PC-3 (cell line): Measurements from ENCODE around the gene MYCL. TPM values are rescaled to one million over a fixed set of nuclear protein-coding genes. Genes with fewer than 3 reads are reported as not detected.

Experiments
- ATAC-seq: fragments of 200-7000 bp; cut with Tn5 transposase; 2 replicates; pipeline ENCODE4 v1.9.1; 2020; ENCODE audit warnings: mild to moderate bottlenecking, moderate library complexity
- Bru-seq: library from RNA; stranded (reverse); fragments of 400-500 nt; gene quantifications from one replicate; lab custom pipeline; 2021; lab: Mats Ljungman, UMichigan
- BruChase-seq, 2 experiments: library from RNA; stranded (reverse); fragments of 400-500 nt; gene quantifications; one replicate each; lab custom pipeline; 2021; lab: Mats Ljungman, UMichigan
- BruUV-seq: library from RNA; stranded (reverse); fragments of 400-500 nt; replicated peaks from 2 replicates; lab custom pipeline; 2021; lab: Mats Ljungman, UMichigan
- CTCF ChIA-PET: fragments of 300-600 bp; sonication (Branson Sonifier 250); formaldehyde crosslinking; loops from one replicate; lab custom pipeline; 2022; ENCODE audit warnings: antibody characterized with exemption; lab: Charles Lee
- POLR2A ChIA-PET: fragments of 300-600 bp; sonication (Branson Sonifier 250); formaldehyde crosslinking; loops from one replicate; lab custom pipeline; 2022; ENCODE audit warnings: antibody characterized with exemption; ENCODE audit not compliant: unreplicated experiment; lab: Charles Lee
- DNase-seq: peaks from one replicate; pipeline ENCODE4 v3.0.0-alpha.2; 2015
- H2AFZ ChIP-seq: fragments of 300-600 bp; sonication (generic); 2 replicates; pipeline ENCODE4 v1.6.0; 2016; ENCODE audit warnings: antibody characterized with exemption, low read length
- H3F3A ChIP-seq: fragments of 300-600 bp; sonication (generic); one replicate; pipeline ENCODE4 v1.6.0; 2017; ENCODE audit warnings: antibody characterized with exemption, low read length, control low read depth, mild to moderate bottlenecking; ENCODE audit not compliant: unreplicated experiment
- H3K27ac ChIP-seq: fragments of 300-600 bp; sonication (generic); 2 replicates; pipeline ENCODE4 v1.5.1; 2016; ENCODE audit warnings: mild to moderate bottlenecking, low read length
- H3K27me3 ChIP-seq: fragments of 300-600 bp; sonication (generic); 2 replicates; pipeline ENCODE4 v1.6.1; 2016; ENCODE audit warnings: low read length, mixed read lengths
- H3K36me3 ChIP-seq: fragments of 300-600 bp; sonication (generic); 2 replicates; pipeline ENCODE4 v1.6.1; 2016; ENCODE audit warnings: low read depth, mixed run types, low read length, mixed read lengths
- H3K4me1 ChIP-seq: fragments of 300-600 bp; sonication (generic); 2 replicates; pipeline ENCODE4 v1.5.1; 2016; ENCODE audit warnings: low read length; ENCODE audit not compliant: insufficient read depth
- H3K4me2 ChIP-seq: fragments of 300-600 bp; sonication (generic); 2 replicates; pipeline ENCODE4 v1.6.0; 2016; ENCODE audit warnings: low read length
- H3K4me3 ChIP-seq: fragments of 300-600 bp; sonication (generic); 2 replicates; pipeline ENCODE4 v1.5.1; 2016; ENCODE audit warnings: mild to moderate bottlenecking, low read length, mixed read lengths
- H3K79me2 ChIP-seq: fragments of 300-600 bp; sonication (generic); 2 replicates; pipeline ENCODE4 v1.6.1; 2017; ENCODE audit warnings: low read length, mixed read lengths
- H3K9ac ChIP-seq: fragments of 300-600 bp; sonication (generic); 2 replicates; pipeline ENCODE4 v1.6.0; 2016; ENCODE audit warnings: mild to moderate bottlenecking, low read length
- H3K9me2 ChIP-seq: fragments of 300-600 bp; sonication (generic); replicated peaks from 2 replicates; pipeline ENCODE4 v1.6.1; 2016; ENCODE audit warnings: mixed run types, low read length, mixed read lengths
- H3K9me3 ChIP-seq: fragments of 300-600 bp; sonication (generic); 2 replicates; pipeline ENCODE4 v1.6.1; 2016; ENCODE audit warnings: low read length, mixed read lengths
- H4K20me1 ChIP-seq: fragments of 300-600 bp; sonication (generic); 2 replicates; pipeline ENCODE4 v1.6.1; 2016; ENCODE audit warnings: low read length, mixed read lengths
- CTCF ChIP-seq: fragments of 300-600 bp; sonication (generic); conservative IDR thresholded peaks from 2 replicates; pipeline ENCODE4 v1.5.1; 2017; ENCODE audit warnings: antibody characterized with exemption, low read depth, mild to moderate bottlenecking, low read length
- EZH2 ChIP-seq: fragments of 300-600 bp; sonication (generic); IDR thresholded peaks from one replicate; pipeline ENCODE4 v1.6.1; 2017; ENCODE audit warnings: antibody characterized with exemption, mild to moderate bottlenecking, low read length; ENCODE audit not compliant: unreplicated experiment
- EZH2phosphoT487 ChIP-seq: fragments of 300-600 bp; sonication (generic); IDR thresholded peaks from 2 replicates; pipeline ENCODE4 v1.6.1; 2018; ENCODE audit warnings: mild to moderate bottlenecking, antibody characterized with exemption, low read length, borderline replicate concordance
- intact Hi-C: fragments of 100-400 bp; cut with micrococcal nuclease; formaldehyde crosslinking; loops from 2 replicates; pipeline ENCODE4 v1.9.0; 2023
- long read RNA-seq: library from polyadenylated mRNA; unstranded; transcript quantifications from one replicate; pipeline ENCODE4 v2.0.0, GENCODE V29; 2021; ENCODE audit not compliant: unreplicated experiment
- total RNA-seq: library from RNA; depleted of rRNA; stranded (reverse); fragments of >200 nt; gene quantifications from 2 replicates; pipeline ENCODE4 v1.2.3, GENCODE V29; 2014; rRNA removed

MYCL gene
- total RNA-seq (4.0 and 6.6 TPM in 2 replicates), Bru-seq, nascent RNA (percentile 31 among the genes with signal in this experiment), BruChase-seq, experiment 1, labeled RNA remaining after a 6-hour chase (percentile 35 among the genes with signal in this experiment), BruChase-seq, experiment 2, labeled RNA remaining after a 2-hour chase (percentile 47 among the genes with signal in this experiment)
- long read RNA-seq, transcript MYCL-203 (3 exons, 3,256 nt), result major isoform, 5 of 15 reads
- long read RNA-seq, transcript MYCL-202 (2 exons, 1,688 nt), result major isoform, 5 of 15 reads
- long read RNA-seq, partial matches to known transcripts, result 0 of 15 reads
- long read RNA-seq, other reads (novel, unspliced or antisense), result 4 of 15 reads

GRCh38 chr1:39901714-39902459 is at the start of gene MYCL:
Gene MYCL (minus strand): TSS chr1:39901917. CDS start chr1:39901434, 483 bp downstream.
- H3F3A ChIP-seq, result no peaks in the 10 kb centered on the region
- intact Hi-C loops, result loop anchor here (1.0 to 2.0 kb wide), 4 partner anchors 9 to 85 kb away; no protein-coding TSS in a partner anchor
- no peaks in the 10 kb centered on the region for H3K36me3 ChIP-seq
- H3K9me3 ChIP-seq, result no peaks in the 10 kb centered on the region
- H3K9me2 ChIP-seq, result no peaks in the 10 kb centered on the region
- H3K79me2 ChIP-seq, result no peaks in the 10 kb centered on the region
- peak within 1 kb of the TSS; percentile 86 for H3K4me3 ChIP-seq
- ChIA-PET CTCF (interaction anchor here (0.6 to 1.5 kb wide), 14 partner anchors 9 to 163 kb away, joined by 3 to 26 read pairs (median 5); partner anchors contain the start of genes PPIE and TRIT1), POLR2A (interaction anchor here (0.6 to 1.5 kb wide), 2 partner anchors 12 to 55 kb away, joined by 5 to 8 read pairs; no protein-coding TSS in a partner anchor)
- peak within 1 kb of the TSS; percentile 55 for H3K9ac ChIP-seq
- peak within 1 kb of the TSS; percentile 99 for H3K4me2 ChIP-seq
- H2AFZ ChIP-seq, result peak within 1 kb of the TSS; percentile 89
- H4K20me1 ChIP-seq, result no peaks in the 10 kb centered on the region
- H3K4me1 ChIP-seq, result peaks cover 7% of the 10 kb centered on the region; the same call in 1 of the 2 replicates
- DNase-seq (peak; percentile 94), ATAC-seq (peak; percentile 87)
- 0 out of 2 replicates have a peak within 1 kb of the TSS, but pooled peaks have one; percentile 10 for H3K27ac ChIP-seq
- no peaks in the 10 kb centered on the region for H3K27me3 ChIP-seq
- BruUV-seq, result no TSS peak
- TF ChIP-seq EZH2phosphoT487 (no peak), EZH2 (no peak), CTCF (peak; percentile 87)

GRCh38 chr1:39949891-39950290 is 48.2 kb upstream of the MYCL start:
- DNase-seq, result peak; percentile 15
- no TSS peak for BruUV-seq
- TF ChIP-seq EZH2phosphoT487, result no peak
- no peak for TF ChIP-seq EZH2
- TF ChIP-seq CTCF, result no peak

More at GRCh38 chr1:39949891-39950290, 48.2 kb upstream of the MYCL start:
- Histone ChIP-seq H3K27ac (no peak overlapping the region), H3K4me2 (no peak overlapping the region), H3K4me3 (no peak overlapping the region), H3K9ac (no peak overlapping the region), H3K36me3 (no peaks in the 10 kb centered on the region), H3K9me2 (no peaks in the 10 kb centered on the region), H2AFZ (no peak overlapping the region), H3K4me1 (peaks cover 4% of the 10 kb centered on the region), H3K79me2 (no peaks in the 10 kb centered on the region), H3K27me3 (no peaks in the 10 kb centered on the region), H3F3A (no peaks in the 10 kb centered on the region), H3K9me3 (no peaks in the 10 kb centered on the region), H4K20me1 (no peaks in the 10 kb centered on the region)
- ATAC-seq, result no peak
- CTCF ChIA-PET, result no interaction called here
- POLR2A ChIA-PET, result no interaction called here
- intact Hi-C loops, result no loop called here
